ENCODE data around the gene ANKRD27.
"Not testable (repeated sequence)": the region's sequence is repeated elsewhere in the genome, so short reads cannot be mapped to it uniquely, and the experiment has no call there.

ANKRD27 gene

DNA sequence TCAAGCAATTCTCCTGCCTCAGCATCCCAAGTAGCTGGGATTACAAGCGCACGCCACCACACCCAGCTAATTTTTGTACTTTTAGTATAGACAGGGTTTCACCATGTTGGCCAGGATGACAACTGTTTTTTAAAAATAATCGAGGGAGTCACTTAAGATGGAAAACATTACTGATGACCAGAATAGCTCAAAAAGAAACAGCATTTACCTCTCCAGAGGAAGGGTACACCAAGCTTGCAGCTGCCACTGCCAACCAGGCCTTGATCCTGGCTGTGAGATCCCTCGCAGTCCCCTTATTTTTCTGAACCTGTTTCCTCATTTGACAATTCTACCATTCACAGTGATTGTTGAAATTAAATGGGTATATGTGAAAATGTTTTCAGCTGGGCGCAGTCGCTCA lies 79.5 kb downstream of the ANKRD27 start:
- Histone ChIP-seq H3K27me3 (replicated peaks) (no peaks in the 10 kb centered on the region), H3K36me3 (replicated peaks) (peaks cover 53% of the 10 kb centered on the region), H3K4me3 (ENCODE audit: low read depth, low read length) (no peak overlapping the region), H3K27ac (no peak overlapping the region)
- no peak for TF ChIP-seq CTCF (IDR thresholded peaks at IDR 0.05; ENCODE audit: low read depth, low read length, missing control alignments)
- in situ Hi-C loops (cut with HindIII; ENCODE audit: low pct_ligation_motif_present, low sequenced_read_pairs) = no loop called here
- no peak for DNase-seq

- DNase-seq = no peak
- Histone ChIP-seq H3K36me3 (replicated peaks) (peaks cover 47% of the 10 kb centered on the region), H3K4me3 (ENCODE audit: low read depth, low read length) (no peak overlapping the region), H3K27me3 (replicated peaks) (no peaks in the 10 kb centered on the region), H3K27ac (no peak overlapping the region)
- in situ Hi-C loops (cut with HindIII; ENCODE audit: low pct_ligation_motif_present, low sequenced_read_pairs) = no loop called here
- TF ChIP-seq CTCF (IDR thresholded peaks at IDR 0.05; ENCODE audit: low read depth, low read length, missing control alignments) = no peak
Observed at GRCh38 chr19:32594021-32594420, 81.0 kb downstream of the ANKRD27 start.

DNA sequence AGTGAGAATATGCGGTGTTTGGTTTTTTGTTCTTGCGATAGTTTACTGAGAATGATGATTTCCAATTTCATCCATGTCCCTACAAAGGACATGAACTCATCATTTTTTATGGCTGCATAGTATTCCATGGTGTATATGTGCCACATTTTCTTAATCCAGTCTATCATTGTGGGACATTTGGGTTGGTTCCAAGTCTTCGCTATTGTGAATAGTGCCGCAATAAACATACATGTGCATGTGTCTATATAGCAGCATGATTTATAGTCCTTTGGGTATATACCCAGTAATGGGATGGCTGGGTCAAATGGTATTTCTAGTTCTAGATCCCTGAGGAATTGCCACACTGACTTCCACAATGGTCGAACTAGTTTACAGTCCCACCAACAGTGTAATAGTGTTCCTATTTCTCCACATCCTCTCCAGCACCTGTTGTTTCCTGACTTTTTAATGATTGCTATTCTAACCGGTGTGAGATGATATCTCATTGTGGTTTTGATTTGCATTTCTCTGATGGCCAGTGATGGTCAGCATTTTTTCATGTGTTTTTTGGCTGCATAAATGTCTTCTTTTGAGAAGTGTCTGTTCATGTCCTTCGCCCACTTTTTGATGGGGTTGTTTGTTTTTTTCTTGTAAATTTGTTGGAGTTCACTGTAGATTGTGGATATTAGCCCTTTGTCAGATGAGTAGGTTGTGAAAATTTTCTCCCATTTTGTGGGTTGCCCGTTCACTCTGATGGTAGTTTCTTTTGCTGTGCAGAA lies 87.1 kb downstream of the ANKRD27 start:
- DNase-seq; in situ Hi-C loops (cut with HindIII; ENCODE audit: low pct_ligation_motif_present, low sequenced_read_pairs); H3K4me3 ChIP-seq (ENCODE audit: low read depth, low read length); H3K27me3 ChIP-seq (replicated peaks); H3K27ac ChIP-seq: not testable (repeated sequence)
- peaks cover 36% of the 10 kb centered on the region for H3K36me3 ChIP-seq (replicated peaks)

DNA sequence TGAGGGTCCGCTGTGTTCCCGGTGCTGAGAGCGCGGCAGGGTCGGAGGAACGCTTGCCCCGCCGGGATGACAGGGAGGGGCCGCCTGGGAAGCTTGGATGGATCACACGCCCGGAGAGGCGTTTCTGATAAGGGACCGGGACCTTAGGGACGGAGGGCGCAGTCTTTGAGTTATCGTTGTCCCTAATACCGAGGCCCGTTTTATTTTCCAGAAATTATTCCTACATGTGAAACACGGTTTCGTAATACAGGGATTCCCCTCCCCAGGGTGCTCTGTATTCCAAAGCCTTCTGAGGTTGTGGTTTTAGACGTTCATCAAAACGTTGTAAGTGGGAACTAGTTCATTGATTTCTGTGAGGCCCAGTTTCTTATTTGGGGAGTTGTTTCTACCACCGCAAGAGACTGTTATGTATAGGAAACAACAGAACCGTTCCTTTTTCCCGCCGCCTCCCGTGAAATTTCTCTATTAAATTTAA lies 93.2 kb downstream of the ANKRD27 start:
- Histone ChIP-seq H3K4me3 (ENCODE audit: low read depth, low read length) (peak overlapping the region; percentile 87), H3K27ac (peak overlapping the region; percentile 74), H3K36me3 (replicated peaks) (peaks cover 27% of the 10 kb centered on the region), H3K27me3 (replicated peaks) (no peaks in the 10 kb centered on the region)
- DNase-seq = peak; percentile 36
- TF ChIP-seq CTCF (IDR thresholded peaks at IDR 0.05; ENCODE audit: low read depth, low read length, missing control alignments) = no peak
- in situ Hi-C loops (cut with HindIII; ENCODE audit: low pct_ligation_motif_present, low sequenced_read_pairs) = no loop called here

DNA sequence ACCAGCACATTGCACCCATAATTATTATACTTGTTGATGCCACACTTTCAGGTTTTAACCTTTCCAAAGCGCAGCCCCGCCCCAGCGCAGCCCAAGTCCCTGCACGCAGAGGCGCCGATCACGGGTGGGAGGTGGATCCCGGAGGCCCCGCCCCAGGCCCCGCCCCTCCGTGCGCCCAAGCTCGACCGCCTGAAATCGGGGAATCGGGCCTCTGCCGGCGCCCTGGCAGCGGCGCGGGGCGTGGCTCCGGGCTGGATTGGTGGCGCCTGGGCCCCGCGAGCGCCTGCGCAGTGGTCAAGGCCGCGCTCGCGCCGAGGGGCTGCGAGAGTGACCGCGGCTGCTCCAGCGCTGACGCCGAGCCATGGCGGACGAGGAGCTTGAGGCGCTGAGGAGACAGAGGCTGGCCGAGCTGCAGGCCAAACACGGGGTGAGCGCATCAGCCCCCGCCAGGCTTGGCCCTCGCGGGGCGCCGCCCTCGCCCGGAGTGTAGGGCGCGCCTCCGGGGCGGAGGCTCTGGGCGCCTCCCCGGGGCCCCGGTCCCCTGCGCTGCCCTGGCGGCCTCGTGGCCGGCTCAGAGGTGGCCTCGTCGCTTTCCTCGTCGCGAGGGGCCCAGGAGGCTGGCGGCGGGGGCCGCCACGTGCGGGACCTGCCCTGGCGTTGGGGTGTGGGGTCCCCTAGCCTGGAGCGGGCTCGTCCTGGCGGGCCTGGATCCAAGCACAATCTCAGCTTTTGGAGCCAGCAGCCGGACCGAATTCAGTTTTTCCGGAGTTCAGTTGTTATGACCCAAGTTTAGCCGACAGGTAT lies 93.9 kb downstream of the ANKRD27 start, which contains the start of gene PDCD5:
PDCD5 (plus strand) TSS at position 290 of the 804 bp plus-strand sequence; CDS start at position 362, 72 bp downstream.
- Histone ChIP-seq H3K36me3 (replicated peaks) (peaks cover 20% of the 10 kb centered on the region), H3K27ac (peak within 1 kb of the TSS; percentile 74), H3K4me3 (ENCODE audit: low read depth, low read length) (peak within 1 kb of the TSS; percentile 87), H3K27me3 (replicated peaks) (no peaks in the 10 kb centered on the region)
- peak; percentile 91 for DNase-seq
- in situ Hi-C loops (cut with HindIII; ENCODE audit: low pct_ligation_motif_present, low sequenced_read_pairs) = no loop called here
- no peak for TF ChIP-seq CTCF (IDR thresholded peaks at IDR 0.05; ENCODE audit: low read depth, low read length, missing control alignments)

- Histone ChIP-seq H3K27ac (no peak overlapping the region), H3K4me3 (ENCODE audit: low read depth, low read length) (peak overlapping the region; percentile 63), H3K27me3 (replicated peaks) (no peaks in the 10 kb centered on the region), H3K36me3 (replicated peaks) (peaks cover 14% of the 10 kb centered on the region)
- in situ Hi-C loops (cut with HindIII; ENCODE audit: low pct_ligation_motif_present, low sequenced_read_pairs) = no loop called here
- TF ChIP-seq CTCF (IDR thresholded peaks at IDR 0.05; ENCODE audit: low read depth, low read length, missing control alignments) = no peak
- no peak for DNase-seq
Observed at GRCh38 chr19:32580353-32580900, 94.6 kb downstream of the ANKRD27 start.

Measured in brain microvascular endothelial cell (primary cell).